Neutrophil (primary cell): ENCODE data around the gene CACNA1I.

ENCODE experiments used
- H3K27ac ChIP-seq: fragments of 200-600 bp; sonication (generic); 2 replicates; pipeline ENCODE4 v1.5.1; 2016; ENCODE audit warnings: mild to moderate bottlenecking, moderate library complexity
- H3K27me3 ChIP-seq: fragments of 200-600 bp; sonication (generic); 2 replicates; pipeline ENCODE4 v1.6.0; 2016; ENCODE audit warnings: mild to moderate bottlenecking
- H3K36me3 ChIP-seq: fragments of 200-600 bp; sonication (generic); 2 replicates; pipeline ENCODE4 v1.5.1; 2017
- H3K4me1 ChIP-seq, 2 experiments: fragments of 200-600 bp in 1 of 2; sonication (generic) in 1 of 2; 1 replicate in 1 of 2; 2 replicates in 1 of 2; pipeline versions ENCODE4 v1.5.1 to v1.6.1; 2013 to 2016; ENCODE audit warnings: low read depth in 1 of 2, low read length in 1 of 2, mild to moderate bottlenecking in 1 of 2, moderate library complexity in 1 of 2; ENCODE audit not compliant: control insufficient read depth in 1 of 2, insufficient read depth in 1 of 2
- H3K4me3 ChIP-seq, 2 experiments: fragments of 200-600 bp in 1 of 2; sonication (generic) in 1 of 2; 1 replicate in 1 of 2; 2 replicates in 1 of 2; pipeline ENCODE4 v1.5.1; 2013 to 2016; ENCODE audit warnings: low read depth in 1 of 2, low read length in 1 of 2, mild to moderate bottlenecking in 1 of 2, moderate library complexity in 1 of 2
- H3K9me3 ChIP-seq: fragments of 200-600 bp; sonication (generic); 2 replicates; pipeline ENCODE4 v1.5.1; 2016
- CTCF ChIP-seq: fragments of 200-600 bp; sonication (generic); IDR thresholded peaks from 2 replicates; pipeline ENCODE4 v1.5.1; 2016; ENCODE audit warnings: antibody characterized with exemption

CACNA1I gene

GRCh38 chr22:39638958-39639357 lies 68.4 kb downstream of the CACNA1I start:
- H3K27ac ChIP-seq = no peak overlapping the region
- no peak for TF ChIP-seq CTCF
- no peak overlapping the region for H3K4me3 ChIP-seq
- H3K4me1 ChIP-seq = no peaks in the 10 kb centered on the region
- H3K27me3 ChIP-seq = peaks cover 14% of the 10 kb centered on the region
- no peaks in the 10 kb centered on the region for H3K9me3 ChIP-seq
- H3K36me3 ChIP-seq = no peaks in the 10 kb centered on the region

GRCh38 chr22:39641660-39642310 lies 71.2 kb downstream of the CACNA1I start:
- TF ChIP-seq CTCF = no peak
- Histone ChIP-seq H3K27me3 (peaks cover 14% of the 10 kb centered on the region), H3K27ac (no peak overlapping the region), H3K4me3 (no peak overlapping the region), H3K4me1 (no peaks in the 10 kb centered on the region), H3K9me3 (no peaks in the 10 kb centered on the region), H3K36me3 (no peaks in the 10 kb centered on the region)

- no peaks in the 10 kb centered on the region for H3K4me1 ChIP-seq
- TF ChIP-seq CTCF = no peak
These were observed 72.9 kb downstream of the CACNA1I start for GRCh38 chr22:39643311-39644083.

GRCh38 chr22:39645532-39645931 lies 75.0 kb downstream of the CACNA1I start:
- Histone ChIP-seq H3K27ac (no peak overlapping the region), H3K36me3 (no peaks in the 10 kb centered on the region), H3K9me3 (no peaks in the 10 kb centered on the region), H3K4me1 (no peaks in the 10 kb centered on the region), H3K27me3 (peaks cover 14% of the 10 kb centered on the region), H3K4me3 (no peak overlapping the region)
- no peak for TF ChIP-seq CTCF

More at GRCh38 chr22:39643311-39644083, 72.9 kb downstream of the CACNA1I start:
- Histone ChIP-seq H3K36me3 (no peaks in the 10 kb centered on the region), H3K27me3 (peaks cover 14% of the 10 kb centered on the region), H3K27ac (no peak overlapping the region), H3K4me3 (no peak overlapping the region), H3K9me3 (no peaks in the 10 kb centered on the region)

- H3K36me3 ChIP-seq = no peaks in the 10 kb centered on the region
- H3K27ac ChIP-seq = no peak overlapping the region
- no peak overlapping the region for H3K4me3 ChIP-seq
- peaks cover 14% of the 10 kb centered on the region for H3K27me3 ChIP-seq
- TF ChIP-seq CTCF = no peak
- no peaks in the 10 kb centered on the region for H3K9me3 ChIP-seq
- no peaks in the 10 kb centered on the region for H3K4me1 ChIP-seq
These were observed 76.0 kb downstream of the CACNA1I start for GRCh38 chr22:39646398-39647063.
